Common myeloid progenitor, CD34-positive (primary cell): ENCODE measurements around the gene RAP1GAP2.

Experiments
- CTCF ChIA-PET: fragments of 350-600 bp; sonication (Branson Sonifier 250); formaldehyde crosslinking; loops from one replicate; lab custom pipeline; 2021; ENCODE audit warnings: antibody characterized with exemption; lab: Charles Lee
- POLR2A ChIA-PET: fragments of 350-600 bp; sonication (Branson Sonifier 250); formaldehyde crosslinking; loops from one replicate; lab custom pipeline; 2021; ENCODE audit warnings: antibody characterized with exemption; lab: Charles Lee
- DNase-seq, 3 donors: peaks; one replicate each; pipeline versions ENCODE4 v3.0.0 to v3.0.0-alpha.2; 2013
- H3K27ac ChIP-seq, 2 experiments: 1 replicate in 1 of 2; 2 replicates in 1 of 2; pipeline ENCODE4 v1.7.0; 2013; ENCODE audit warnings: inconsistent platforms in 2 of 2, low read length in 2 of 2, mild to moderate bottlenecking in 2 of 2, low read depth in 1 of 2, moderate library complexity in 1 of 2; ENCODE audit not compliant: severe bottlenecking in 2 of 2, insufficient read depth in 1 of 2, poor library complexity in 1 of 2
- H3K27me3 ChIP-seq, 5 experiments: replicated peaks in 2 of 5; 1 replicate in 3 of 5; 2 replicates in 2 of 5; pipeline versions ENCODE4 v1.6.1 to v1.7.0; 2013; ENCODE audit warnings: low read length in 4 of 5, mild to moderate bottlenecking in 2 of 5, moderate library complexity in 2 of 5, inconsistent platforms in 1 of 5; ENCODE audit not compliant: insufficient read depth in 5 of 5, control insufficient read depth in 4 of 5
- H3K36me3 ChIP-seq, 4 experiments: 1 replicate in 2 of 4; 2 replicates in 2 of 4; pipeline versions ENCODE4 v1.6.1 to v1.7.0; 2013; ENCODE audit warnings: low read length in 3 of 4, control low read depth in 1 of 4, mild to moderate bottlenecking in 1 of 4; ENCODE audit not compliant: control insufficient read depth in 4 of 4, insufficient read depth in 4 of 4
- H3K4me1 ChIP-seq, 4 experiments: 1 replicate in 3 of 4; 2 replicates in 1 of 4; pipeline versions ENCODE4 v1.6.1 to v1.7.1; 2013; ENCODE audit warnings: low read length in 3 of 4, mild to moderate bottlenecking in 3 of 4, control low read depth in 1 of 4, inconsistent platforms in 1 of 4, moderate library complexity in 1 of 4; ENCODE audit not compliant: control insufficient read depth in 4 of 4, insufficient read depth in 4 of 4; ENCODE audit errors: control extremely low read depth in 1 of 4
- H3K4me3 ChIP-seq, 7 experiments: 1 replicate in 4 of 7; 2 replicates in 3 of 7; pipeline versions ENCODE4 v1.5.1 to v1.7.0; 2013; ENCODE audit warnings: mild to moderate bottlenecking in 7 of 7, low read length in 6 of 7, moderate library complexity in 6 of 7, inconsistent platforms in 2 of 7, low read depth in 2 of 7, control low read depth in 1 of 7; ENCODE audit not compliant: insufficient read depth in 4 of 7, control insufficient read depth in 1 of 7; ENCODE audit errors: extremely low read depth in 1 of 7
- H3K9me3 ChIP-seq, 5 experiments: 1 replicate in 4 of 5; 2 replicates in 1 of 5; pipeline versions ENCODE4 v1.6.1 to v1.7.1; 2013; ENCODE audit warnings: low read length in 4 of 5, mild to moderate bottlenecking in 2 of 5, inconsistent platforms in 1 of 5, low read depth in 1 of 5, moderate library complexity in 1 of 5; ENCODE audit not compliant: control insufficient read depth in 4 of 5, insufficient read depth in 2 of 5; ENCODE audit errors: control extremely low read depth in 1 of 5
- WGBS: methylation state at CpG from one replicate; pipeline ENCODE4 v1.1.5; 2013; ENCODE audit not compliant: insufficient coverage; 5-methylcytosine and 5-hydroxymethylcytosine counted together

The RAP1GAP2 gene

GRCh38 chr17:3037259-3037658 lies 241.0 kb downstream of the RAP1GAP2 start:
- CTCF ChIA-PET = no interaction called here
- Histone ChIP-seq H3K27ac (no peak overlapping the region), H3K27me3 (no peaks in the 10 kb centered on the region), H3K9me3 (no peaks in the 10 kb centered on the region), H3K4me1 (peaks cover 0 to 14% (median 3%) of the 10 kb centered on the region in 4 experiments), H3K36me3 (peaks cover 2 to 14% (median 9%) of the 10 kb centered on the region in 4 experiments), H3K4me3 (no peak overlapping the region)
- DNase-seq = peak in 1 of 3 donors; percentile 21
- WGBS = no CpG with 5 or more reads among the region's 9 CpGs
- POLR2A ChIA-PET = no interaction called here

- no peak for DNase-seq
- no peak overlapping the region for H3K27ac ChIP-seq
- POLR2A ChIA-PET = no interaction called here
- peaks cover 0 to 6% (median 4%) of the 10 kb centered on the region in 5 experiments for H3K9me3 ChIP-seq
- no peak overlapping the region for H3K4me3 ChIP-seq
- H3K36me3 ChIP-seq = peaks cover 0 to 5% (median 3%) of the 10 kb centered on the region in 4 experiments
- WGBS = 89% methylated on average over 3 of the region's 5 CpGs
- H3K27me3 ChIP-seq = no peaks in the 10 kb centered on the region
- H3K4me1 ChIP-seq = peaks cover 0 to 14% (median 3%) of the 10 kb centered on the region in 4 experiments
- CTCF ChIA-PET = interaction anchor here (1.1 to 1.9 kb wide), 4 partner anchors 8 to 145 kb away, joined by 3 to 11 read pairs (median 3); no protein-coding TSS in a partner anchor
Observed at GRCh38 chr17:3038941-3039340, 242.7 kb downstream of the RAP1GAP2 start.

GRCh38 chr17:3039736-3040135 lies 243.5 kb downstream of the RAP1GAP2 start:
- no peaks in the 10 kb centered on the region for H3K27me3 ChIP-seq
- POLR2A ChIA-PET = interaction anchor here (0.6 kb wide), 1 partner anchor 520 kb away, joined by 5 read pairs; no protein-coding TSS in a partner anchor
- WGBS = 3% methylated on average over 5 of the region's 6 CpGs

GRCh38 chr17:3040882-3041281 lies 244.6 kb downstream of the RAP1GAP2 start:
- no peak for DNase-seq
- no peak overlapping the region for H3K4me3 ChIP-seq
- peaks cover 0 to 14% (median 3%) of the 10 kb centered on the region in 4 experiments for H3K4me1 ChIP-seq
- no peak overlapping the region for H3K27ac ChIP-seq
- ChIA-PET CTCF (interaction anchor here (0.9 to 1.9 kb wide), 3 partner anchors 8 to 608 kb away, joined by 3 to 11 read pairs (median 5); no protein-coding TSS in a partner anchor), POLR2A (no interaction called here)
- peaks cover 0 to 4% (median 0%) of the 10 kb centered on the region in 4 experiments for H3K36me3 ChIP-seq
- no peaks in the 10 kb centered on the region for H3K27me3 ChIP-seq
- WGBS = 88% methylated on average over 3 of the region's 5 CpGs
- peaks cover 0 to 14% (median 7%) of the 10 kb centered on the region in 5 experiments for H3K9me3 ChIP-seq

More at GRCh38 chr17:3039736-3040135, 243.5 kb downstream of the RAP1GAP2 start:
- Histone ChIP-seq H3K4me3 (peak overlapping the region in 3 of 7 experiments; percentile 19 to 52 (median 47)), H3K36me3 (peaks cover 0 to 5% (median 0%) of the 10 kb centered on the region in 4 experiments), H3K27ac (no peak overlapping the region), H3K4me1 (peaks cover 0 to 14% (median 3%) of the 10 kb centered on the region in 4 experiments), H3K9me3 (peaks cover 0 to 14% (median 7%) of the 10 kb centered on the region in 5 experiments)
- CTCF ChIA-PET = interaction anchor here (0.9 to 1.9 kb wide), 5 partner anchors 9 to 609 kb away, joined by 3 to 11 read pairs (median 3); no protein-coding TSS in a partner anchor
- DNase-seq = peak; percentile 84 to 97 (median 95)

GRCh38 chr17:3043737-3044365 lies 247.6 kb downstream of the RAP1GAP2 start:
- peaks cover 2 to 18% (median 7%) of the 10 kb centered on the region in 4 experiments for H3K4me1 ChIP-seq
- no peak overlapping the region for H3K27ac ChIP-seq
- no peak overlapping the region for H3K4me3 ChIP-seq
- H3K9me3 ChIP-seq = peaks cover 0 to 14% (median 7%) of the 10 kb centered on the region in 5 experiments
- WGBS = 58% methylated on average over 9 of the region's 11 CpGs
- H3K27me3 ChIP-seq = no peaks in the 10 kb centered on the region
- H3K36me3 ChIP-seq = no peaks in the 10 kb centered on the region
- POLR2A ChIA-PET = no interaction called here
- DNase-seq = peak in 1 of 3 donors; percentile 17
- CTCF ChIA-PET = interaction anchor here (2.2 kb wide), 1 partner anchor 606 kb away, joined by 11 read pairs; no protein-coding TSS in a partner anchor

- H3K27ac ChIP-seq = no peak overlapping the region
- H3K4me3 ChIP-seq = no peak overlapping the region
- H3K9me3 ChIP-seq = peaks cover 0 to 14% (median 7%) of the 10 kb centered on the region in 5 experiments
- ChIA-PET CTCF (interaction anchor here (0.6 to 1.0 kb wide), 2 partner anchors 221 to 636 kb away, joined by 4 read pairs; no protein-coding TSS in a partner anchor), POLR2A (no interaction called here)
- H3K27me3 ChIP-seq = no peaks in the 10 kb centered on the region
- DNase-seq = no peak
- no peaks in the 10 kb centered on the region for H3K36me3 ChIP-seq
- WGBS = no CpG with 5 or more reads among the region's 3 CpGs
- H3K4me1 ChIP-seq = peaks cover 0 to 10% (median 10%) of the 10 kb centered on the region in 4 experiments
Observed at GRCh38 chr17:3046753-3047152, 250.5 kb downstream of the RAP1GAP2 start.
